NCI-H2029 treated with DMSO at 0.1 percent for 48 hours (cell line): ENCODE measurements around the gene MYO1E.

Source experiments
- DNase-seq: peaks from one replicate; lab custom pipeline; 2025; lab: John Stamatoyannopoulos, UW

Gene MYO1E

DNA sequence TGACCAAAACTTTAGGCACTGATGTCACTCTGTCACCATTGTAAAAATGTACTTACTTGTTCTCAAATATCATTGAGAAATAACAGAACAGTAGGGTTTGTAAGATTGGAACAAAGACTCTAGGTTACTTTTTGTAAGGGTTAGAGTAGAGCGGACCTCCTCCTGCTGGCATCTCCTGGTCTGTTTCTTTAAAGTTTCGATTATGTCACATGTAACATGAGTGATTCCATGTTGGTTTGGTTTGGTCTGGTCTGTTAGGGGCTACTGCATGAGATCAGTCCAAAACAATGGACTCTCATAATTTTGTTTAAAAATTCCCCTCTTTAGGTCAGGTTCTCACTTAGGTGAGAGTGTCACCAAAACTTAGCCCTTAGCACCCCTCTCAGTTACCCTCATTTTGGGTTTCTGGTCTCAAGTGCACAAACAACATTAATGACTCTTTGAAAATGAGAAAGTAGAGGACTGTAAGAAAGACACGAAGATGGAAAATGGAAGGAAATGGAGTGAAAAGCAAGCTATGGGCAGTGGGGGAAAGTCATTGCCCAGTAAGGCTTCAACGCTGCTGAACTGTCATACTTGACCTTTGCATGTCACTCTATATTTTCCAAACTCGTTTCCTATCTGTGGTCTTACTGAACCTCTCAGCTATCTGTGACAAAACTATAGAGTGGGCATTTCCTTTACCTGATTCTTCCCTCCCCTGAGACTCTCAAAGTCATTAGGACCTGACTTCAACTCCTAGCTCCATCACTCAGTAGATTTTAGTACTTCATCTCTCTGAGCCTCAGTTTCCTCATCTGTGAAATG is 113.3 kb downstream of the MYO1E start:
- no peak for DNase-seq

DNA sequence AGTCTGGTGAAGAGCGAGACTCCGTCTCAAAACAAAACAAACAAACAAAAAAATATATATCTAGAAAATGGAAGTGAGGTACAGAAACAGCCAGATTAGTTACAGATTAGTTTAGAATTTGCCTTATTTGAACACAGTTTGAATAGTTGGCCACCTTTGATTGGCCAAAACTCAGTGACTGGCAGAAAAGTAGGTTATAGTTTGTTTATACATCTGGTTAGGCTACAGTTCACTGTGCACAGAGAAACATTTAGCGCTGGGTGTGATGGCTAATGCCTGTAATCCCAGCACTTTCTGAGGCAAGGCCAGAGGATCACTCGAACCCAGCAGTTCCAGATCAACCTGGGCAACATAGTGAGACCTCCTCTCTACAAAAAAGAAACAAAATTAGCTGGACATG is 114.4 kb downstream of the MYO1E start:
- no peak for DNase-seq

DNA sequence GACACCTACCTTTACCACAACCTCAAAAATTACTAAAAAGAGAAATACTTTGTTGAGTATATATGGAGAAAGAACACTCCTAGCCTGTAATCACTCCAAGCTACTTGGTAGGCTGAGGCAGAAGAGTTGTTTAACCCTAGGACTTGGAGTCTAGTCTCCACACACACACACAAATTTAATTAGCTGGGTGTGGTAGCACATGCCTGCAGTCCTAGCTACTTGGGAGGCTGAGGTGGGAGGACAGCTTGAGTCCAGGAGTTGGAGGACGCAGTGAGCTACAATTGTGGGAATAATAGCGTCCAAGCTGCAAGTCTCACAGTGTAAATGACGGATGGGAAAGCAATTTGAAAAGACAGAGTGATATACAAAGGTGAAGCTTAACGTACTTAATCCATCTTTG is 115.5 kb downstream of the MYO1E start:
- DNase-seq = no peak

GRCh38 chr15:59256482-59256881 is 116.2 kb downstream of the MYO1E start:
- DNase-seq = no peak

GRCh38 chr15:59255680-59256336 is 116.9 kb downstream of the MYO1E start:
- no peak for DNase-seq

DNA sequence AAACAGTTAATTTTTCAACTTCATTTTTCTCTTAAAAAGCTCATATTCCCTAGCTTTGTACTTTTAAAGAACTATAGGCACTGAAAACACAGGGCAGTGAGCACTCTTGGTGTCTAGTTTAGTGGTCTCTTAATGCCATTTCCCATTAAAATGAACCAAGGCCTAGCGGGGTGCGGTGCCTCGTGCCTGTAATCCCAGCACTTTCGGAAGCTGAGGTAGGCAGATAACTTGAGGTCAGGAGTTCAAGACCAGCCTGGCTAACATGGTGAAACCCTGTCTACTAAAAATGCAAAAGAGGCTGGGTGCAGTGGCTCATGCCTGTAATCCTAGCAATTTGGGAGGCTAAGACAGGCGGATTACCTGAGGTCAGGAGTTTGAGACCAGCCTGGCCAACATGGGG is 120.5 kb downstream of the MYO1E start:
- DNase-seq = no peak

GRCh38 chr15:59251001-59251845 is 121.4 kb downstream of the MYO1E start:
- no peak for DNase-seq

DNA sequence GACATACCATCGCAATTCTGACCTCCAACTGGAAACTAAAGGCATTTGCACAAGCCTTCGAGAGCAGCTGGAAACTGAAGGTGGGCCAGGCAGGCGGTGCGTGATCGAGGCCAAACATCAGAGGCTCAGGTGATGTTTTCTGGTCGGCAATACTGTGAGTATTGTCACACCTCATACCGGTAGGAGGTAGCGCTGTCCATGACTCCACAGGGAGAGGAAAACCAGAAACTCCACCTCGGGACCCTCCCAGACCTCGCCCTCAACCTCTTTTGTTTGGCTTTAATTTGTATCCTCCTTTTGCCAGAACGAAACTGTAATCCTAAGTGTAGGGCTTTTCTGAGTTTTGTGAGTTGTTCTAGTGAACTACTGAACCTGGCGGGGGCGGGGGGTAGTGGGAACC is 122.4 kb downstream of the MYO1E start:
- no peak for DNase-seq

DNA sequence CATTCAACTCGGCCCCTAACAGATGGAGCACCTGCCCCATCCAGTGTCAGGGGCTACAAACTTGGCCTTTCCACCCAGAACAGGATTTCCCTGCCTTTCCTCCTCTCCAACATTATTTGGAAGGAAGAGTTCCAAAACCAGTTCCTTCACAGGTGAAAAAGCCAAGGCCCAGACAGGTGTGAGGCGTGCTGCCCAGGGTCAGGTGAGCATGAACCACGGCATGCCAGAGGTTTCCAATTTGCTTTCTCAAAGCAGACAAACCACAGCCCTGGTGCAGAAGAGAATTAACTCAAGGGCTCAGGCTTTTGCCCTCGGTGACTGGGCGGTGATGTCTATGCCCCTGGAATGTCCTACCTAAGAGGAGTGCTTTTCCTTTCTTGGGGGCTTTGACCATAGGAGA is 122.9 kb downstream of the MYO1E start:
- DNase-seq = no peak

- DNase-seq = no peak
Observed at GRCh38 chr15:59247364-59247763, 125.3 kb downstream of the MYO1E start.

GRCh38 chr15:59245559-59245958 is 127.1 kb downstream of the MYO1E start:
- DNase-seq = no peak

- DNase-seq = no peak
Observed at GRCh38 chr15:59244337-59244736, 128.3 kb downstream of the MYO1E start.

GRCh38 chr15:59243622-59244021 is 129.0 kb downstream of the MYO1E start:
- no peak for DNase-seq

- no peak for DNase-seq
Observed at GRCh38 chr15:59242649-59243048, 130.0 kb downstream of the MYO1E start.

GRCh38 chr15:59240036-59240435 is 132.6 kb downstream of the MYO1E start:
- no peak for DNase-seq

GRCh38 chr15:59237924-59238331 is 134.7 kb downstream of the MYO1E start:
- no peak for DNase-seq

GRCh38 chr15:59237119-59237855 is 135.4 kb downstream of the MYO1E start:
- no peak for DNase-seq

GRCh38 chr15:59236394-59236793 is 136.3 kb downstream of the MYO1E start:
- no peak for DNase-seq

DNA sequence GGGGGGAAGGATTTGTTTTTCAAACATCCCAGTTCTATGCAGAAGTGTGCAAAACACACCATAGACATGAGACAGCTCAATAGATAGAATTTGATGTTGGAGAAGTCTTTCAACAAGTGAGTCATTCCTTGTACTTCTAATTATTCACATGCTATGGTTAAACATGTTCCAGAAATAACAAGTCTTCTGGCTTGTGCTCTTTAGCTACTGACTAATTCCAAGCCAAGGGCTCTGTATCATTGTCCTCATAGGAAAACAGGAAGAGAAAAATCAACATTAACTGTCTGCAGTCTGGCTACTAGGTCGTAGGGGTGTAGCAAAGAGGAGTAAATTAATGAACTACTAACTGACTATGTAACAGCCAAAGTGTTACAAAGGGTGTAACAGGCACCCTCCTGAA is 140.2 kb downstream of the MYO1E start:
- no peak for DNase-seq

DNA sequence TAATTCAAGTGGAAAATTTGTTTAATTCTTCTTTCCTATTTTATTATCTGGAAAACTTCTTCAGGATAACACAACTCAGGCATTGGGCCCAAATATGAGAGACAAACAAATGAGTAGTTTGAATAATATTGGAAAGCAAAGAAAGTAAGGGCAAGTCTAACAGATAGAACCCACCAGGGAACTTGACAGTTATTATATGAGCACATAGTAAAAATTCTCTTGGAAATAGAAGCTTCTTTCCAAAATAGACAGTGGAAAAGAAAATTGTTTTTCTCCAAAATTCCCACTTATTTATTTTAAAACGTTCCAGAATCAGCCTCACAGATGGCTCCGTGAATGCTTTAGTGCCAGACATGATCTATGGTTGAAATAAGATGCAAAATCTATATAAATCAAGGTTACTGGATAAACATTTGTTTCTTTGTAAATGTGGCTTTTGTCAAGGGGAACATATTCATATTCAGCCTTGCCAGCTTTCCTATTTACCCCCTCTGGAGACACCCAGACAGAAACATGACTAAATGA is 142.1 kb downstream of the MYO1E start:
- DNase-seq = peak; percentile 13

DNA sequence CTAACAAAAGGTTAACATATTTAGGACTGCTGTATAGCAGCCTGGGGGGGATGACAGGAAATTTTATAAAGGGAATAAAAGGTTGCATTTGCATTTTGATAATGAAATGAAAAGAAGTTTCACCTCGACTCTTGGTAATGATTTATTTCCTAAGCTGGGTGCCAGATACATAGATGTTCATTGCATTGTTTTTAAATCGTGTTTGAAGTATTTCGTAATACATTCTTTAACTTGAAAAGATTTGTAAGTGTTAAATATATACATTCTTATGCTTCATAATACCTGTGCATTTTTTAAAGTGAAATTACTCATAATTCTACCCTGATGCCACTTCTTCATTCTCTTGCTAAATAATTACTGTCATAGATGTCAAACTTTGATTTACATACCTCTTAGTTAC is 143.2 kb downstream of the MYO1E start:
- no peak for DNase-seq

DNA sequence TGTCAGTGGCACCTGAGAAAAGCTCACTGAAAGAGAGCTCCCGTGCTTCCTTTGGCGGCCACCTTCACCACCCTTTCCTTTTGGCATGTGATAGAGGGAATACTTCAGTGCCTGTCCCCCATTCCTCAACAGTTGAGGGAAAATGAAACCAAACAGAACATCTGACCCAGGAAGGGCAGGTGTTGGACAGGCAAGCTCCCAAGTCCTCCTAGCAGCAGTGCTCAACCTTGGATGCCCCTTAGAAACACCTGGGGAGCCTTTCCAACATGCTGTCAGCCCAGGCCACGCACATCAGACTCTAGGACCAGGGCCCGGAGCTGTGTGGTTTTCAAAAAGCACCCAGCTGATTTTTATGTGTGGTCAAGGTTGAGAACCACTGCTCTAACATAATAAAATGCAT is 143.7 kb downstream of the MYO1E start:
- DNase-seq = no peak
